GM21515 (cell line): ENCODE measurements around the gene SELE.
"Not testable (repeated sequence)": the region's sequence is repeated elsewhere in the genome, so short reads cannot be mapped to it uniquely, and the experiment has no call there.

ENCODE experiments used
- ATAC-seq: cut with Tn5 transposase; IDR thresholded peaks from one replicate; pipeline ENCODE4 v1.9.1; 2021; ENCODE audit not compliant: unreplicated experiment

Gene SELE

GRCh38 chr1:169683661-169684060 is 50.2 kb downstream of the SELE start:
- no peak for ATAC-seq

- not testable (repeated sequence) for ATAC-seq
Measured at GRCh38 chr1:169683168-169683567, 50.7 kb downstream of the SELE start.

- no peak for ATAC-seq
Measured at GRCh38 chr1:169682071-169682470, 51.8 kb downstream of the SELE start.

GRCh38 chr1:169681140-169681539 is 52.7 kb downstream of the SELE start:
- ATAC-seq, result peak; percentile 50

GRCh38 chr1:169680377-169681019 is 53.4 kb downstream of the SELE start:
- peak; percentile 61 for ATAC-seq

GRCh38 chr1:169679692-169680091 is 54.2 kb downstream of the SELE start:
- ATAC-seq, result no peak

- no peak for ATAC-seq
Measured at GRCh38 chr1:169676001-169676400, 57.9 kb downstream of the SELE start.
